Endothelial cell of umbilical vein (primary cell): Measurements from ENCODE around the gene ACTR8. TPM values are rescaled to one million over a fixed set of nuclear protein-coding genes. Genes with fewer than 3 reads are reported as not detected.

Experiments
- BruUV-seq: library from RNA; stranded (reverse); fragments of 400-500 nt; replicated peaks from 2 replicates; lab custom pipeline; 2021; lab: Mats Ljungman, UMichigan
- CTCF ChIA-PET: fragments of 300-600, 350-600 bp; sonication (Branson Sonifier 250); formaldehyde crosslinking; loops from one replicate; lab custom pipeline; 2021; ENCODE audit warnings: antibody characterized with exemption, inconsistent platforms; lab: Charles Lee
- POLR2A ChIA-PET: fragments of 300-600, 350-600 bp; sonication (Branson Sonifier 250); formaldehyde crosslinking; loops from one replicate; lab custom pipeline; 2021; ENCODE audit warnings: antibody characterized with exemption, inconsistent platforms; lab: Charles Lee
- DNase-seq: peaks from one replicate; pipeline ENCODE4 v3.0.0-alpha.2; 2011; ENCODE audit warnings: low read depth, low spot score
- FAIRE-seq: peaks from 2 replicates; lab custom pipeline; 2011; peaks lifted over from hg19 to GRCh38; lab: Jason Lieb, UNC
- H2AFZ ChIP-seq: 2 replicates; pipeline ENCODE4 v1.6.0; 2012; ENCODE audit warnings: low read depth, low read length, control low read depth, inconsistent platforms
- H3K27ac ChIP-seq: 2 replicates; pipeline ENCODE4 v1.5.1; 2011; ENCODE audit warnings: low read depth, mild to moderate bottlenecking, control low read depth, low read length, moderate library complexity; ENCODE audit not compliant: insufficient read depth
- H3K27me3 ChIP-seq, 2 experiments: 2 replicates each; pipeline versions ENCODE4 v1.6.0 to v1.6.1; 2011; ENCODE audit warnings: low read length in 2 of 2, mixed read lengths in 1 of 2; ENCODE audit not compliant: control insufficient read depth in 2 of 2, insufficient read depth in 2 of 2
- H3K36me3 ChIP-seq, 2 experiments: 2 replicates in 1 of 2; 3 replicates in 1 of 2; pipeline ENCODE4 v1.5.1; 2011; ENCODE audit warnings: low read length in 2 of 2, mild to moderate bottlenecking in 1 of 2, moderate library complexity in 1 of 2; ENCODE audit not compliant: control insufficient read depth in 2 of 2, insufficient read depth in 2 of 2; ENCODE audit errors: extremely low read depth in 1 of 2
- H3K4me1 ChIP-seq: 3 replicates; pipeline ENCODE4 v1.5.1; 2011; ENCODE audit warnings: mild to moderate bottlenecking, low read length; ENCODE audit not compliant: control insufficient read depth, insufficient read depth; ENCODE audit errors: extremely low read depth
- H3K4me2 ChIP-seq: 2 replicates; pipeline ENCODE4 v1.6.1; 2011; ENCODE audit warnings: low read length, control low read depth, mixed read lengths; ENCODE audit not compliant: insufficient read depth
- H3K4me3 ChIP-seq, 3 experiments: fragments of 200-600 bp in 1 of 3; sonication (generic), shearing (Covaris generic) in 1 of 3; replicated peaks in 1 of 3; 2 replicates each; pipeline ENCODE4 v1.5.1; 2011 to 2016; ENCODE audit warnings: control low read depth in 3 of 3, low read length in 3 of 3, mild to moderate bottlenecking in 2 of 3, inconsistent platforms in 1 of 3, low read depth in 1 of 3, moderate library complexity in 1 of 3; ENCODE audit not compliant: insufficient read depth in 1 of 3
- H3K79me2 ChIP-seq: 2 replicates; pipeline ENCODE4 v1.6.0; 2012; ENCODE audit warnings: low read length, inconsistent platforms; ENCODE audit not compliant: control insufficient read depth, insufficient read depth
- H3K9ac ChIP-seq: replicated peaks from 2 replicates; pipeline ENCODE3; 2011; ENCODE audit warnings: low read length, control low read depth; ENCODE audit not compliant: insufficient read depth; ENCODE audit errors: extremely low read depth
- H3K9me1 ChIP-seq: replicated peaks from 3 replicates; pipeline ENCODE4 v1.6.0; 2011; ENCODE audit warnings: mild to moderate bottlenecking, low read length; ENCODE audit not compliant: control insufficient read depth, insufficient read depth; ENCODE audit errors: extremely low read depth
- H3K9me3 ChIP-seq: replicated peaks from 2 replicates; pipeline ENCODE4 v1.5.1; 2012; ENCODE audit warnings: low read length, inconsistent platforms; ENCODE audit not compliant: control insufficient read depth, insufficient read depth
- H4K20me1 ChIP-seq: replicated peaks from 2 replicates; pipeline ENCODE3; 2011; ENCODE audit warnings: mild to moderate bottlenecking, low read length; ENCODE audit not compliant: control insufficient read depth, insufficient read depth; ENCODE audit errors: extremely low read depth
- EZH2 ChIP-seq: IDR thresholded peaks from 2 replicates; pipeline ENCODE4 v1.6.1; 2012; ENCODE audit warnings: borderline replicate concordance, low read depth, mild to moderate bottlenecking, moderate library complexity, low read length, inconsistent platforms; ENCODE audit not compliant: severe bottlenecking
- FOS ChIP-seq: IDR thresholded peaks from 2 replicates; pipeline ENCODE4 v1.6.1; 2011; ENCODE audit warnings: mild to moderate bottlenecking, low read length, moderate library complexity, borderline replicate concordance; ENCODE audit not compliant: insufficient read depth
- GATA2 ChIP-seq: IDR thresholded peaks from 2 replicates; pipeline ENCODE4 v1.7.0; 2011; ENCODE audit warnings: low read depth, mild to moderate bottlenecking, moderate library complexity, mixed read lengths, low read length; ENCODE audit not compliant: insufficient read length, insufficient read depth
- JUN ChIP-seq: IDR thresholded peaks from 2 replicates; pipeline ENCODE4 v1.6.1; 2011; ENCODE audit warnings: borderline replicate concordance, low read depth; ENCODE audit not compliant: insufficient read length, insufficient read depth
- MAX ChIP-seq: IDR thresholded peaks from 2 replicates; pipeline ENCODE4 v1.6.1; 2011; ENCODE audit not compliant: insufficient read depth, insufficient read length
- MYC ChIP-seq: IDR thresholded peaks from one replicate; pipeline ENCODE4 v1.6.1; 2011; ENCODE audit warnings: mild to moderate bottlenecking, low read depth, low read length
- POLR2A ChIP-seq: IDR thresholded peaks from 2 replicates; pipeline ENCODE4 v1.6.1; 2012; ENCODE audit warnings: low read depth, mild to moderate bottlenecking, control low read depth, low read length
- POLR2AphosphoS5 ChIP-seq: IDR thresholded peaks from 2 replicates; pipeline ENCODE4 v1.6.1; 2012; ENCODE audit warnings: low read depth, mild to moderate bottlenecking, control low read depth, low read length, moderate library complexity; ENCODE audit not compliant: insufficient read depth
- dilution Hi-C: fragments of 300-500 bp; cut with MboI; formaldehyde crosslinking; loops from one replicate; pipeline ENCODE4 v1.15.0; 2019; ENCODE audit warnings: low sequenced_read_pairs; ENCODE audit not compliant: extremely low pct_ligation_motif_present
- intact Hi-C: fragments of 100-400 bp; cut with micrococcal nuclease; formaldehyde crosslinking; loops from one replicate; pipeline ENCODE4 v1.10.0; 2022
- polyA plus RNA-seq, 4 experiments: library from polyadenylated mRNA; depleted of rRNA in 3 of 4; stranded (reverse) in 3 of 4; unstranded in 1 of 4; fragments of >200 nt; gene quantifications; 2 replicates each; pipeline versions ENCODE4 v1.2.1 to v1.2.3, GENCODE V29; 2011 to 2012; ENCODE audit warnings: missing spikeins in 1 of 4
- total RNA-seq: library from RNA; stranded (reverse); gene quantifications from 2 replicates; pipeline ENCODE4 v1.2.3, GENCODE V29; 2021
- TF ChIP-seq, protein P1 (sequence below), 2 donors: IDR thresholded peaks; 1 replicate in 1 of 2; 2 replicates in 1 of 2; pipeline ENCODE4 v1.5.1; 2011; ENCODE audit warnings: low read length in 2 of 2, mild to moderate bottlenecking in 2 of 2, moderate library complexity in 2 of 2, control low read depth in 1 of 2, inconsistent platforms in 1 of 2, low read depth in 1 of 2; ENCODE audit not compliant: insufficient read depth in 1 of 2; ENCODE audit errors: extremely low read depth in 1 of 2

The ACTR8 gene
- total and polyA plus RNA-seq, 2 donors (not counting 3 experiments of a cell fraction or from before 2014, with no cell fraction given): 14.4 to 42.0 TPM

GRCh38 chr3:53820084-53820483 is 61.9 kb downstream of the ACTR8 start:
- POLR2A ChIA-PET: no interaction called here
- DNase-seq: no peak
- dilution Hi-C loops: no loop called here

More at GRCh38 chr3:53820084-53820483, 61.9 kb downstream of the ACTR8 start:
- no peak overlapping the region for H3K4me3 ChIP-seq
- H4K20me1 ChIP-seq: no peaks in the 10 kb centered on the region
- H3K79me2 ChIP-seq: no peaks in the 10 kb centered on the region
- TF ChIP-seq MAX: no peak
- no peak for TF ChIP-seq GATA2
- no peak for TF ChIP-seq FOS
- no peak for TF ChIP-seq POLR2A
- TF ChIP-seq, protein P1, sequence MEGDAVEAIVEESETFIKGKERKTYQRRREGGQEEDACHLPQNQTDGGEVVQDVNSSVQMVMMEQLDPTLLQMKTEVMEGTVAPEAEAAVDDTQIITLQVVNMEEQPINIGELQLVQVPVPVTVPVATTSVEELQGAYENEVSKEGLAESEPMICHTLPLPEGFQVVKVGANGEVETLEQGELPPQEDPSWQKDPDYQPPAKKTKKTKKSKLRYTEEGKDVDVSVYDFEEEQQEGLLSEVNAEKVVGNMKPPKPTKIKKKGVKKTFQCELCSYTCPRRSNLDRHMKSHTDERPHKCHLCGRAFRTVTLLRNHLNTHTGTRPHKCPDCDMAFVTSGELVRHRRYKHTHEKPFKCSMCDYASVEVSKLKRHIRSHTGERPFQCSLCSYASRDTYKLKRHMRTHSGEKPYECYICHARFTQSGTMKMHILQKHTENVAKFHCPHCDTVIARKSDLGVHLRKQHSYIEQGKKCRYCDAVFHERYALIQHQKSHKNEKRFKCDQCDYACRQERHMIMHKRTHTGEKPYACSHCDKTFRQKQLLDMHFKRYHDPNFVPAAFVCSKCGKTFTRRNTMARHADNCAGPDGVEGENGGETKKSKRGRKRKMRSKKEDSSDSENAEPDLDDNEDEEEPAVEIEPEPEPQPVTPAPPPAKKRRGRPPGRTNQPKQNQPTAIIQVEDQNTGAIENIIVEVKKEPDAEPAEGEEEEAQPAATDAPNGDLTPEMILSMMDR (IDR thresholded peaks at IDR 0.05; ENCODE audit: extremely low read depth in 1 of 2, insufficient read depth in 1 of 2, low read depth in 1 of 2, low read length in 2 of 2): no peak
- TF ChIP-seq EZH2: no peak
- no peak for TF ChIP-seq JUN
- TF ChIP-seq POLR2AphosphoS5: no peak
- TF ChIP-seq MYC: no peak
- no peak overlapping the region for H3K4me2 ChIP-seq
- H2AFZ ChIP-seq: no peak overlapping the region
- no peak overlapping the region for H3K9ac ChIP-seq
- no peak overlapping the region for H3K27ac ChIP-seq
- FAIRE-seq: no peak
- H3K27me3 ChIP-seq: no peaks in the 10 kb centered on the region
- no peaks in the 10 kb centered on the region for H3K4me1 ChIP-seq
- H3K9me3 ChIP-seq: no peaks in the 10 kb centered on the region
- H3K9me1 ChIP-seq: no peaks in the 10 kb centered on the region
- CTCF ChIA-PET: no interaction called here
- no TSS peak for BruUV-seq
- intact Hi-C loops: no loop called here
- no peaks in the 10 kb centered on the region for H3K36me3 ChIP-seq
